Activated naive CD4-positive, alpha-beta T cell treated with anti-CD3 and anti-CD28 coated beads, Interleukin-2, amount 50 U/mL, for 24 hours (primary cell): ENCODE results near the gene PDZRN4.

Experiments used
- H3K27ac Mint-ChIP-seq: one replicate; pipeline ENCODE4 v1.8.0; 2021; ENCODE audit warnings: mild to moderate bottlenecking, mixed read lengths
- H3K27me3 Mint-ChIP-seq: one replicate; pipeline ENCODE4 v1.8.0; 2021; ENCODE audit warnings: mixed read lengths
- H3K36me3 Mint-ChIP-seq: one replicate; pipeline ENCODE4 v1.8.0; 2021; ENCODE audit warnings: mixed read lengths
- H3K4me1 Mint-ChIP-seq: one replicate; pipeline ENCODE4 v1.8.0; 2021; ENCODE audit warnings: mixed read lengths
- H3K4me3 Mint-ChIP-seq: one replicate; pipeline ENCODE4 v1.8.0; 2021; ENCODE audit warnings: mild to moderate bottlenecking, mixed read lengths
- H3K9me3 Mint-ChIP-seq: one replicate; pipeline ENCODE4 v1.8.0; 2021; ENCODE audit warnings: mixed read lengths

PDZRN4 gene

GRCh38 chr12:41202051-41202450, 13.9 kb downstream of the PDZRN4 start:
- H3K27ac Mint-ChIP-seq, result no peak overlapping the region
- H3K36me3 Mint-ChIP-seq, result no peaks in the 10 kb centered on the region
- H3K4me3 Mint-ChIP-seq, result no peak overlapping the region
- no peaks in the 10 kb centered on the region for H3K27me3 Mint-ChIP-seq
- H3K9me3 Mint-ChIP-seq, result no peaks in the 10 kb centered on the region
- H3K4me1 Mint-ChIP-seq, result no peaks in the 10 kb centered on the region

GRCh38 chr12:41205070-41205709, 17.1 kb downstream of the PDZRN4 start:
- Mint-ChIP-seq H3K36me3 (no peaks in the 10 kb centered on the region), H3K27me3 (no peaks in the 10 kb centered on the region), H3K4me1 (no peaks in the 10 kb centered on the region), H3K4me3 (no peak overlapping the region), H3K27ac (no peak overlapping the region), H3K9me3 (no peaks in the 10 kb centered on the region)

- Mint-ChIP-seq H3K27me3 (no peaks in the 10 kb centered on the region), H3K4me1 (no peaks in the 10 kb centered on the region), H3K4me3 (no peak overlapping the region), H3K36me3 (no peaks in the 10 kb centered on the region), H3K27ac (no peak overlapping the region), H3K9me3 (no peaks in the 10 kb centered on the region)
Measured at GRCh38 chr12:41206298-41206697, 18.2 kb downstream of the PDZRN4 start.

- Mint-ChIP-seq H3K4me1 (no peaks in the 10 kb centered on the region), H3K9me3 (no peaks in the 10 kb centered on the region), H3K27me3 (peaks cover 3% of the 10 kb centered on the region), H3K27ac (no peak overlapping the region), H3K36me3 (no peaks in the 10 kb centered on the region), H3K4me3 (no peak overlapping the region)
Measured at GRCh38 chr12:41211448-41211847, 23.3 kb downstream of the PDZRN4 start.

- Mint-ChIP-seq H3K4me3 (no peak overlapping the region), H3K27ac (no peak overlapping the region), H3K27me3 (peaks cover 3% of the 10 kb centered on the region), H3K4me1 (no peaks in the 10 kb centered on the region), H3K36me3 (no peaks in the 10 kb centered on the region), H3K9me3 (no peaks in the 10 kb centered on the region)
Measured at GRCh38 chr12:41212625-41213024, 24.5 kb downstream of the PDZRN4 start.

GRCh38 chr12:41213107-41213506, 25.0 kb downstream of the PDZRN4 start:
- H3K4me3 Mint-ChIP-seq, result no peak overlapping the region
- H3K27me3 Mint-ChIP-seq, result peaks cover 3% of the 10 kb centered on the region
- H3K4me1 Mint-ChIP-seq, result no peaks in the 10 kb centered on the region
- H3K36me3 Mint-ChIP-seq, result no peaks in the 10 kb centered on the region
- H3K27ac Mint-ChIP-seq, result no peak overlapping the region
- no peaks in the 10 kb centered on the region for H3K9me3 Mint-ChIP-seq

- H3K4me1 Mint-ChIP-seq, result no peaks in the 10 kb centered on the region
- H3K27ac Mint-ChIP-seq, result no peak overlapping the region
- no peaks in the 10 kb centered on the region for H3K9me3 Mint-ChIP-seq
- H3K4me3 Mint-ChIP-seq, result no peak overlapping the region
- peaks cover 3% of the 10 kb centered on the region for H3K27me3 Mint-ChIP-seq
- H3K36me3 Mint-ChIP-seq, result no peaks in the 10 kb centered on the region
Measured at GRCh38 chr12:41213648-41214047, 25.5 kb downstream of the PDZRN4 start.

- no peaks in the 10 kb centered on the region for H3K9me3 Mint-ChIP-seq
- H3K4me1 Mint-ChIP-seq, result no peaks in the 10 kb centered on the region
- H3K27ac Mint-ChIP-seq, result no peak overlapping the region
- no peaks in the 10 kb centered on the region for H3K36me3 Mint-ChIP-seq
- H3K27me3 Mint-ChIP-seq, result peaks cover under 1% of the 10 kb centered on the region
- no peak overlapping the region for H3K4me3 Mint-ChIP-seq
Measured at GRCh38 chr12:41217727-41218126, 29.6 kb downstream of the PDZRN4 start.

GRCh38 chr12:41220931-41221330, 32.8 kb downstream of the PDZRN4 start:
- Mint-ChIP-seq H3K27ac (no peak overlapping the region), H3K4me3 (no peak overlapping the region), H3K36me3 (no peaks in the 10 kb centered on the region), H3K4me1 (no peaks in the 10 kb centered on the region), H3K9me3 (no peaks in the 10 kb centered on the region), H3K27me3 (no peaks in the 10 kb centered on the region)

- no peak overlapping the region for H3K27ac Mint-ChIP-seq
- H3K4me3 Mint-ChIP-seq, result no peak overlapping the region
- H3K36me3 Mint-ChIP-seq, result no peaks in the 10 kb centered on the region
- no peaks in the 10 kb centered on the region for H3K4me1 Mint-ChIP-seq
- H3K27me3 Mint-ChIP-seq, result no peaks in the 10 kb centered on the region
- no peaks in the 10 kb centered on the region for H3K9me3 Mint-ChIP-seq
Measured at GRCh38 chr12:41221491-41221890, 33.4 kb downstream of the PDZRN4 start.

- Mint-ChIP-seq H3K4me1 (no peaks in the 10 kb centered on the region), H3K27me3 (no peaks in the 10 kb centered on the region), H3K4me3 (no peak overlapping the region), H3K36me3 (no peaks in the 10 kb centered on the region), H3K27ac (no peak overlapping the region), H3K9me3 (no peaks in the 10 kb centered on the region)
Measured at GRCh38 chr12:41223600-41223999, 35.5 kb downstream of the PDZRN4 start.

GRCh38 chr12:41224066-41224465, 35.9 kb downstream of the PDZRN4 start:
- no peak overlapping the region for H3K4me3 Mint-ChIP-seq
- no peaks in the 10 kb centered on the region for H3K9me3 Mint-ChIP-seq
- H3K27me3 Mint-ChIP-seq, result no peaks in the 10 kb centered on the region
- H3K4me1 Mint-ChIP-seq, result no peaks in the 10 kb centered on the region
- no peak overlapping the region for H3K27ac Mint-ChIP-seq
- H3K36me3 Mint-ChIP-seq, result no peaks in the 10 kb centered on the region

- no peaks in the 10 kb centered on the region for H3K4me1 Mint-ChIP-seq
- H3K9me3 Mint-ChIP-seq, result no peaks in the 10 kb centered on the region
- no peaks in the 10 kb centered on the region for H3K36me3 Mint-ChIP-seq
- H3K4me3 Mint-ChIP-seq, result no peak overlapping the region
- no peak overlapping the region for H3K27ac Mint-ChIP-seq
- no peaks in the 10 kb centered on the region for H3K27me3 Mint-ChIP-seq
Measured at GRCh38 chr12:41225179-41225578, 37.1 kb downstream of the PDZRN4 start.

GRCh38 chr12:41228066-41228820, 40.1 kb downstream of the PDZRN4 start:
- Mint-ChIP-seq H3K9me3 (no peaks in the 10 kb centered on the region), H3K27ac (no peak overlapping the region), H3K4me1 (no peaks in the 10 kb centered on the region), H3K27me3 (no peaks in the 10 kb centered on the region), H3K4me3 (no peak overlapping the region), H3K36me3 (no peaks in the 10 kb centered on the region)

GRCh38 chr12:41230756-41231155, 42.6 kb downstream of the PDZRN4 start:
- no peak overlapping the region for H3K4me3 Mint-ChIP-seq
- H3K27me3 Mint-ChIP-seq, result no peaks in the 10 kb centered on the region
- no peaks in the 10 kb centered on the region for H3K4me1 Mint-ChIP-seq
- no peak overlapping the region for H3K27ac Mint-ChIP-seq
- no peaks in the 10 kb centered on the region for H3K36me3 Mint-ChIP-seq
- no peaks in the 10 kb centered on the region for H3K9me3 Mint-ChIP-seq

GRCh38 chr12:41234692-41235091, 46.6 kb downstream of the PDZRN4 start:
- no peaks in the 10 kb centered on the region for H3K36me3 Mint-ChIP-seq

More at GRCh38 chr12:41234692-41235091, 46.6 kb downstream of the PDZRN4 start:
- Mint-ChIP-seq H3K9me3 (no peaks in the 10 kb centered on the region), H3K4me3 (no peak overlapping the region), H3K4me1 (no peaks in the 10 kb centered on the region), H3K27me3 (no peaks in the 10 kb centered on the region), H3K27ac (no peak overlapping the region)
